ENCODE measurements around the gene P2RX5. TPM values are rescaled to one million over a fixed set of nuclear protein-coding genes. Genes with fewer than 3 reads are reported as not detected.

The P2RX5 gene
- total and polyA plus RNA-seq, 11 donors, result 5.4 to 108 (median 14.3) TPM

GRCh38 chr17:3635474-3636153 is 60.3 kb downstream of the P2RX5 start:
- TF ChIP-seq POLR2A (IDR thresholded peaks at IDR 0.05), result no peak
- TF ChIP-seq CTCF (IDR thresholded peaks at IDR 0.05), result no peak
- no peaks in the 10 kb centered on the region for H3K9me3 ChIP-seq
- peak overlapping the region; percentile 93 to 99 (median 96) for H3K27ac ChIP-seq
- ATAC-seq (no peak), DNase-seq (peak in 1 of 5 donors; percentile 47)
- peaks cover 0 to 51% (median 28%) of the 10 kb centered on the region in 12 donors for H3K4me1 ChIP-seq
- H3K4me3 ChIP-seq, result peak overlapping the region; percentile 78 to 100 (median 98)
- WGBS, 4 donors, result 20 to 47% (median 21%) methylated on average over 18 to 38 of the region's 38 CpGs
- H3K27me3 ChIP-seq, result no peaks in the 10 kb centered on the region
- intact Hi-C loops (cut with DNase I), result loop anchor here in 5 of 10 donors (1.0 to 10.0 kb wide), 4 partner anchors 33 to 587 kb away; partner anchors contain the start of genes EMC6 (in 2 of the 5) and TAX1BP3 (in 2 of the 5)
- H3K36me3 ChIP-seq, result peaks cover 0 to 28% (median 3%) of the 10 kb centered on the region in 9 donors

GRCh38 chr17:3632287-3632686 is 63.7 kb downstream of the P2RX5 start:
- Histone ChIP-seq H3K9me3 (no peaks in the 10 kb centered on the region), H3K27me3 (no peaks in the 10 kb centered on the region), H3K4me3 (no peak overlapping the region), H3K4me1 (peaks cover 0 to 39% (median 16%) of the 10 kb centered on the region in 12 donors), H3K27ac (no peak overlapping the region), H3K36me3 (peaks cover 0 to 48% (median 28%) of the 10 kb centered on the region in 9 donors)
- TF ChIP-seq POLR2A (IDR thresholded peaks at IDR 0.05), result no peak
- no peak for TF ChIP-seq CTCF (IDR thresholded peaks at IDR 0.05)
- intact Hi-C loops (cut with DNase I), result loop anchor here in 2 of 10 donors (1.0 to 10.0 kb wide), 2 partner anchors 32 to 97 kb away; no protein-coding TSS in a partner anchor
- ATAC-seq, result no peak
- DNase-seq, result no peak
- WGBS, 4 donors, result 93 to 99% (median 96%) methylated on average over 7 of the region's 7 CpGs

GRCh38 chr17:3630781-3631180 is 65.2 kb downstream of the P2RX5 start:
- 77 to 86% (median 85%) methylated on average over 10 of the region's 10 CpGs for WGBS, 4 donors
- Histone ChIP-seq H3K27me3 (no peaks in the 10 kb centered on the region), H3K4me3 (no peak overlapping the region), H3K9me3 (no peaks in the 10 kb centered on the region), H3K4me1 (peaks cover 0 to 37% (median 15%) of the 10 kb centered on the region in 12 donors), H3K36me3 (peaks cover 0 to 64% (median 40%) of the 10 kb centered on the region in 9 donors), H3K27ac (no peak overlapping the region)
- TF ChIP-seq CTCF (IDR thresholded peaks at IDR 0.05) (no peak), POLR2A (IDR thresholded peaks at IDR 0.05) (no peak)
- intact Hi-C loops (cut with DNase I), result loop anchor here in 2 of 10 donors (10.0 kb wide), 1 partner anchor 96 kb away; no protein-coding TSS in a partner anchor
- ATAC-seq (no peak), DNase-seq (no peak)

GRCh38 chr17:3627769-3628167 is 68.2 kb downstream of the P2RX5 start:
- intact Hi-C loops (cut with DNase I), result no loop called here
- Histone ChIP-seq H3K9me3 (no peaks in the 10 kb centered on the region), H3K27ac (peak overlapping the region in 9 of 12 donors; percentile 2 to 69 (median 40)), H3K36me3 (peaks cover 0 to 89% (median 65%) of the 10 kb centered on the region in 9 donors), H3K27me3 (no peaks in the 10 kb centered on the region), H3K4me1 (peaks cover 0 to 16% (median 5%) of the 10 kb centered on the region in 12 donors), H3K4me3 (no peak overlapping the region)
- DNase-seq (peak in 1 of 5 donors; percentile 21), ATAC-seq (no peak)
- WGBS, 4 donors, result 49 to 67% (median 66%) methylated on average over 11 of the region's 11 CpGs
- TF ChIP-seq CTCF (IDR thresholded peaks at IDR 0.05), result no peak
- no peak for TF ChIP-seq POLR2A (IDR thresholded peaks at IDR 0.05)

Data from heart left ventricle (tissue), 16 donors.